GM18511 (cell line): Measurements from ENCODE around the gene PRLHR.

Source experiments
- ATAC-seq: cut with Tn5 transposase; IDR thresholded peaks from one replicate; pipeline ENCODE4 v1.9.1; 2021; ENCODE audit warnings: mild to moderate bottlenecking, moderate library complexity; ENCODE audit not compliant: unreplicated experiment

The PRLHR gene

DNA sequence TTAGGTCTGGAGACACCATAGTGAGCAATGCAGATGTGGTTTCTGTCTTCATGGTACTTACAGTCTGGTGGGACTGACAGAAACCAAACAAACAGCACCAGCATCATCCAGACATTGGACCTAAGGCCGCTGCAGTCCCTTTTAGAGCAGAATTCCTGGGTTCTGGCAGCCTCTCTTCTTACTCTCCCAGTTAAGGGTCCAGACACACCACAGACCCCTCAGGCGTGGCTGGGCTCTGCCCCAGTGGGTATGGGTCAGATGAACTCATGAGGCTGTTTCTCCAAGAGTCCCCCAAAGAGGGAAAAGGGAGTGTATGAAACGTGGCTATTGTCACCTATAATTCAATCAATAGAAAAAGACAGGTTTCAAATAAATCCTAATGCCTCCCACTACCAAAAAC lies 31.3 kb downstream of the PRLHR start:
- ATAC-seq, result no peak

DNA sequence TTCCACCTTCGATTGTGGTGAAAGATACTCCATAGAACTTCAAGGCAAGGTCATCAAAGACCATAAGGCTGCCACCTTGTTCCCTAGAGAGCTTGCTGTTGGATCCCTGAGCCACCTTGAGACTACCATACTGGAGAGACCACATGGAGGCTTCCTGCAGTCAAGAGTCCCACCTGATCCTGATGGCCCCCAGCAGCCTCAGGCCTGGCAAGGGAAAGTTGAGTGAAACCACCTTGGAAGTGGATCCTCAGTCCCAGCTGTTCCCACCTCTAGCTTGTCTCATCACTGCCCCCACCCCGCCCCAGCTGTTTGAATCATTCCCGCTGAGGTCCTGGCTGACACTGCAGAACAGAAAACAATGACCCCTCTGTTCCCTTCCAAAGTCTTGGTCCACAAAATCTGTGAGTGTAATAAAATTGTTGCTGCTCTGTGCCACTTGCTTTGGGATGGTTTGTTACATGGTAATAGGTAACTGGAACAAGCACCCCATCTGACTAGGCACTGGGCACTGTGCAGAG lies 32.0 kb downstream of the PRLHR start:
- no peak for ATAC-seq

DNA sequence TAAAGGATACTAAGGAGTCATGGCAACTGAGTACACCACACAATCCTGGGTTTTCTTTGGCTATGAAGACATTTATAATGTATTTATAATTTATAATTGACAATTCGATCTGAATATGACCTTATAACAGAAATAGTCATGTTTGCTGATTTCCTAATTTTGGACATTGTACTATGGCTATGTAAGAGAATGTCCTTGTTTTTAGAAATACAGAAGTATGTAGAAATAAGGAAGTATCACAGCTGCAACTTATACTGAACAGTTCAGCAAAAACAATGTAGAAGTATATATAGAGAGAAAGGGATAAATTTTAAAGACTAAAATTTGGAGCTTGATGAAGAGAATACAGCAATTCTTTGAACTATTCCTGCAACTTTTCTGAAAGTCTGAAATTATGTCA lies 32.6 kb downstream of the PRLHR start:
- no peak for ATAC-seq

DNA sequence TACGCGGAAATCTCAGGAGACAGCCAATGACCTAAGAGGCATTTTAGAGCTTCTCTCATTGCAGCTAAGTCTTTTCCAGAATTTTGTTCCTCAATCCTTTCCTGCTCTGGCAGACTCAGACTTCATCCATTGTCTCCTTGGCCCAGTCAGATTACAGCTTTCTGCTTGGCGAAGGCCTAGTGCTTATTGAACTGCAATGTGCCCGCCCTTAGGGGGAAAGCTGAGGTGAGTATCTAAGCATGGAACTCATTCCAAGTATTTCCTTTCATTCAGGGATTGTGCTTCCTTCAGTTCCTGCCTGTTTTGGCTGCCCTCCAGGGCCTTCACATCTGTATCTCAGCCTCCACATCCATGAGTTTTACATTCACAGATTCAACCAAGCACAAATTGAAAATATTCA lies 37.5 kb downstream of the PRLHR start:
- ATAC-seq, result no peak

DNA sequence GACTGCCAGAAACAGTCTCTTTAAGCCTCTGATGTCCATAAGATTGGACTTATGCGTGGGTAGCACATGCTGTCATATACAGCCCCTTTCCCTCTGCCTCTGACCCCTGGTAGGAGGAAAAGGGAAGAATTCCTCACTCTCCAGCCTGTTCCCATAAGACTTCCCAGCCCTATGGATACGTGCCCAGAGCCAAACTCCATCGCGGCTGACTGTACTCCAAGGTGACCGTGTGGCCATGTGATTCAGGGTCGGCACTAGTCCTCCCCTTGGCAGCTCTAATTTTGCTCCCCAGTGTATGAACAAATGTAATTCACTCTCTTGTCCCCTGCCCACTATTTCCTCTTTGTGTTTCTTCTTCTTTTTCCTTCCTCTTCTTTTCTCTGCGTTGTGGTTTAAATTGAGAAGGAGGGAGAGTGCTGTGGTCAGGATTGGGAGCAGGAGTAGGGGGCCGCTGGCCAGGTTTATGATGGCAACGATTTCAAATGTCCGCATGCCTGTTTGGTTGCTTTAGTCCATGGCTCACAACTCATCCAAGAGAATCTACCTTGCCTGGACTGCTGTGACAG lies 43.8 kb downstream of the PRLHR start:
- ATAC-seq, result no peak

DNA sequence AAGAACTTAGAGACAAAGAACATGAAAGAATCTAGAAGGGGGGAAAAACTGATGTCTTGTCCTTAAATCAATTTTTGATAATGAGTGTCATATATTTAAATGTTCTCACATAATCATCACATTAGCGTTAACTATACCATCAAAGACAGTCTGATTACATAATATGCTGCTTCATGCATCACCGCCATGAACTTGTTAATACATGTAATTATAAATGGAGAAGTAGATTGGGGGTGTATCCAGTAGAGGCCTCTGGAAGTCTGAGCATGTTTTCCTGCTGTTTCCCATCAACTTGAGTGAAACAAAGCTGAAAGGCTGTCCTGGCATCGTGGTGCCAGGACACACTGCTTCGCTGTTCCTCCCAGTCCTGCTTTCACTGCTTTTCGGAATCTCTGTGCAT lies 48.2 kb downstream of the PRLHR start:
- no peak for ATAC-seq

DNA sequence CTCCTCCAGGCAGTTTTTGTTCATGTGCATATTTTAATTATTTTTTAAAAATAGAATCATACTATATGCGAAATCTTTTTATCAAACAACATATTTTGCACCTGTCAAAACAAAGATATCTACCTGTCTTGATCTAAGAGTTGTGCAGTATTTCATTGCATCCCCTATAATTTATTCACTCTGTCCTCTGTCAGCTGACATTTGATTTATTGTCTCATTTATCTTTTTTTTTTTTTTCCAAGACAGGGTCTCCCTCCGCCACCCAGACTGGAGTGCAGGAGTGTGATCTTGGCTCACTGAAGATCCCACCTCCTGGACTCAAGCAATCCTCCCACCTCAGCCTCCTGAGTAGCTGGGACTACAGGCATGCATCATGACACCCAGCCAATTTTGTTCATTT lies 49.0 kb downstream of the PRLHR start:
- ATAC-seq, result no peak

DNA sequence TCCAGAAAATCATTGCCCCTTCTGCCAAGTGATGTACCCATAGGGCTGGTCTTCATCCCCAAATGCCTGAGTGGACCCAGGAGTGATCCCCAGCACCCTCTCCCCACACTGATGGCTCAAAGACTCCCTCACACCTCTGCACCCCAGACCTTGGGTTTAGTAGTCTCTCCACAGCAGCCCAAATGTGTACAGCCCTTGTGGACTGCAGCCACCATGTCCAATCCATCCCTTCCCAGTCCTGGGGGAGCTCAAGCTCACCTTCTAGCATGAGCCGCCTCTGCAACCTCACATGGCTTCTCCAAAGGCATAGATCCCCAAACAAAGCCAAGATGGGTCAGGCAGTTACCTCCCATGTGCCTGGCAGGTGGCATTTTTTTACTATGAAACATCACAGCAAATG lies 50.1 kb downstream of the PRLHR start:
- no peak for ATAC-seq

DNA sequence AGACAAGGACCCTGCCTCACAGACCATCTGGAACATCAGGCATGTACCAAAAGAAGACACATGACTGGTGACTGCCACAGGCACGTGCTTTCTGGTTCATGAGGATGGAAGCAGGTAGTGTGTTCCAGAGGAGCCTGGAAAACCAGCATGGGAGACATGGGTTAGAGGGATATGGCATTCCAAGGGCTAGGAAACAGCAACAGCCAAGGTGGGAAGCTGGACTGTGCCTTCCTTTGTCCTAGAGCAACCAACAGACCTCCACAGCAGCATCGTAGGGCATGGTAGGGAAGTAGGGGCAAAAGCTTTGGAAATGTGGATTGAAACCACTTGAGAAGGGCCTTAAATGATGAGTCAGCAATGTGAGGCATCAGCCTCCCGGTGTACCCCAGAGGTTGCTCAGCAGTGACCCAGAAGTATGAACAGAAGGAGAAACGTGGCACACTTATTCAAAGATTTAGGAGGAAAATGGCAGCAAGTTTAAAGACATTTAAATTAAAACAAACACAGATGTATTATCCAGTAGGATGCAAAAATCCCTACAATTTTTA lies 51.0 kb downstream of the PRLHR start:
- peak; percentile 20 for ATAC-seq

DNA sequence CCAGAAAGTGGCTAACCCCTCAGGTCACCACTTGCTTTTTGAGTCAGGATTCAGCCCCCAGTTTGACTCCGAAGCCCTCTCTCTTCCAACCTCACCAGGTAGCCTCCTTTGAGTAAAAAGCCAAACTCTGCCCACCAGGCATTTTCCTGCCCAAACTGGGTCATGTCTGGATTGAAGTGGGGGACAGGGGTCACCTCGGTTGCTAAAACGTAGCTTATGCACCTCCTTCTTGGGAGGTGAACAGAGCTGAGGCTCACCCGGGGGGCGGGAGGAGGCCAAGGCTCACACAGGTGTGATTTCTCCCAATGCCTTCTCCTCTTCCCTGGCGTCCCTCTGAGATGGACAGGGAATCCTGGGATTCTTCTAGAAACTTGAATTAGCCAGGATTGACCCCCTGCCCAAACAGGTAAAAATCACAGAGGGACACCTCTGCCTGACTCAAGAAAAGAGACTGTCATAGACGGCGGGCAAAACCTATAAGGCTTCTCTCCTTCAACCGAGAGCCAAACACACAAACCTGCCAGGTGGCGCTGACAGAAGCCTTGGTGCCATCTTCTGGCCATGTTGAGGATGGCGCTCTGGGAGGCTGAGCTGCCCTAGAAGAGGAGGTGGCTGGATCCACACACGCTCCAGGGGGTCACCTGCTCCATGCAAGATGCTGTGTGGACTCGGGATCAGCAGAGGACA lies 51.6 kb downstream of the PRLHR start:
- peak; percentile 78 for ATAC-seq

DNA sequence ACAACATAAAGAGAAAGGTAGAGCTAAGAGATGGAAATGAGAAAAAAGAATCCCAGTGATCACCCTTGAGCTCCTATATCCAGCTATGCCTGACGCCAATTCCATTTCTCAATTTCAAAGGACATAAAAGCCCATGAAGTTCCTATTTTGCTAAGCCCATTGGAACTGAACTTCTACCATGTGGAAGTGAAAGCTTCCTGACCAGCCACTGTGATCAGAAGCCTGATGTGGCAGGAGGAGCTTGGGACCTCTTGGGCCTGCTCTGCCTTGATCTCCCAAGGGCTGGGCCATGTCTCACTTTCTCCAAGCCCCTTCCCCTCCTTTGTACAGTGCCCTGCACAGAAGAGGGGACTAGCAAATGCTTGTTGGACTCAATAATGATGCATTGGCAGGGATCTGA lies 52.7 kb downstream of the PRLHR start:
- no peak for ATAC-seq

DNA sequence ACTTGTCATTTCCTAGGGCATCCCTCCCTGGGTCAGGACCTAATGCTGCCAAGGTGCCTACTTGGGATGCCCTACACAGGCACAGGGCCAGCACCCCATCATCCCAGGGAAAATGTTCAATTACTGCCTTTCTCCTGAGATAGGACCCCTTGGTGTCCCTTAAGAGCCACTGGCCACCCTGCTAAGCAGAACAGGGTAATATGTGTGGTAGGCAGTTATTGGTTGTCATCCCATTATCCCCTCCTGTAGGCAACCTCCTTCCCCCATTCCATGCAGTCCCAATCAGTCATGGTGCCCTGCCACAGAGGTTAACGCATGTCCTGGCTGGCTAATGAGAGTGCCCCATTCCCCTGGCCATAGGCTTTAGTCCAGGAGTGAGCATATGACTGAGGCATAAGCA lies 53.2 kb downstream of the PRLHR start:
- ATAC-seq, result no peak

DNA sequence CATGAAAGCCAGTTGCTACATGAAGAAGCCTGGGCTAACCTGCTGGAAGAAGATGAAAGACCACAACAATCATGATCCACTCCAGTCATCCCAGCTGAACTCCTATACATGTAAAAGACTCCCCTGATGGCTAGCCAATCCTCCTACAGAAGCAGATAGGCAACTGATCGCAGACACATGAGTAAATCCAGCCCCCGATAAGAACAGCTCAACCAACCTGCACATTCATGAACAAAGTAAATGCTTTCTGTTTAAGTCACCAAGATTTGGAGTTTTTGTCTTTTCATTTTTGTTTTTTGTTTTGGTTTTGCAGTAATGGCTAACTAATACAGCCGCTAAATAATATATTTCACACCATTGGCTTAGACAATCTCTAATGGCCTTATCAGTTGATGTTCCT lies 53.7 kb downstream of the PRLHR start:
- no peak for ATAC-seq
